Measurements from ENCODE around the gene TMEM175. TPM values are rescaled to one million over a fixed set of nuclear protein-coding genes. Genes with fewer than 3 reads are reported as not detected.
"Not testable (repeated sequence)": the region's sequence is repeated elsewhere in the genome, so short reads cannot be mapped to it uniquely, and the experiment has no call there.

Gene TMEM175
- total RNA-seq, 1 experiment from 2014 or later = 22.3 TPM

DNA sequence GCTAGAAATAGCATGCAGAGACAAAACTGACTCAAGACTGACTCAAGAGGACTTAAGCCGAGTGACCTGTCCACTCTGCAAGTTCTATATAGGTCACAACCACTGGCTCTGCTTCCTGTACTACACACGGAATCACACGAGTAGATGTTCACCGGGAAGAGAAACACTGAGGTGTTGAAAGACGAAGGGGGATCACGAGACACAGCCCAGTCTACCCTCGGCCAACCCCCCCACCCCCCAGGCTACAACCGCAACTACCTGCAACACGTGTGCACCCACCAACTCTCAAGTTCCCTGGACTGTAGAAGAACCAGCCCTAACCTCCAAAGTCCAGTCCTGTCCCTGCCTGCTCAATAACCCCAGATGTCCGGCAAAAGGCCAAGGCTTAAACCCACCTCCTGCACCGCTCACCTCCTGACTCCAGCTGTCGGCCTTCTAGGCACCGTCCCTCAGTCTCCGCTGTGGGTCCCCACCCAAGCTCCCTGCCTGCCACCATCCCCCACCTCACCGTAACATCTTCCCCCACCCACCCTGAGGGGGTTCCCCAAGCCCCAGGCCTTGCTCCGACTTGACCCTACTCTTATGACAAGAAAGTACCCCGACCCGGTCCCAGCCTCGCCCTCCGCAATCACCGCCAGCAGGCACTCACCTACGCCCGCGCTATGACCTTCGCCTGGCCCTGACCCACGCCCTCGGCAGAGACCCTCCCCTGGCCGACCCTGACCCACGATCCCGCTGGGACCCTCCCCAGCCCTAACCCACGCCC is 883 bp upstream of the TMEM175 start:
- TF ChIP-seq, protein P1, sequence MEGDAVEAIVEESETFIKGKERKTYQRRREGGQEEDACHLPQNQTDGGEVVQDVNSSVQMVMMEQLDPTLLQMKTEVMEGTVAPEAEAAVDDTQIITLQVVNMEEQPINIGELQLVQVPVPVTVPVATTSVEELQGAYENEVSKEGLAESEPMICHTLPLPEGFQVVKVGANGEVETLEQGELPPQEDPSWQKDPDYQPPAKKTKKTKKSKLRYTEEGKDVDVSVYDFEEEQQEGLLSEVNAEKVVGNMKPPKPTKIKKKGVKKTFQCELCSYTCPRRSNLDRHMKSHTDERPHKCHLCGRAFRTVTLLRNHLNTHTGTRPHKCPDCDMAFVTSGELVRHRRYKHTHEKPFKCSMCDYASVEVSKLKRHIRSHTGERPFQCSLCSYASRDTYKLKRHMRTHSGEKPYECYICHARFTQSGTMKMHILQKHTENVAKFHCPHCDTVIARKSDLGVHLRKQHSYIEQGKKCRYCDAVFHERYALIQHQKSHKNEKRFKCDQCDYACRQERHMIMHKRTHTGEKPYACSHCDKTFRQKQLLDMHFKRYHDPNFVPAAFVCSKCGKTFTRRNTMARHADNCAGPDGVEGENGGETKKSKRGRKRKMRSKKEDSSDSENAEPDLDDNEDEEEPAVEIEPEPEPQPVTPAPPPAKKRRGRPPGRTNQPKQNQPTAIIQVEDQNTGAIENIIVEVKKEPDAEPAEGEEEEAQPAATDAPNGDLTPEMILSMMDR (IDR thresholded peaks at IDR 0.05; ENCODE audit: insufficient read depth in 1 of 2, low read depth in 1 of 2, low read length in 1 of 2, severe bottlenecking in 1 of 2, unreplicated experiment in 1 of 2) = no peak
- Histone ChIP-seq H3K27me3 (replicated peaks; ENCODE audit: control insufficient read depth, insufficient read depth, low read length) (no peaks in the 10 kb centered on the region), H3K4me3 (ENCODE audit: low read depth, low read length) (peak overlapping the region; percentile 82), H3K4me1 (peaks cover 11% of the 10 kb centered on the region), H3K36me3 (ENCODE audit: control insufficient read depth, insufficient read depth, low read length) (no peaks in the 10 kb centered on the region), H3K9me3 (no peaks in the 10 kb centered on the region)
- no TSS peak for BruUV-seq (replicated peaks)
- intact Hi-C loops (cut with micrococcal nuclease; ENCODE audit: unreplicated experiment) = loop anchor here (5.0 kb wide), 2 partner anchors 41 to 61 kb away; partner anchors contain the start of genes DGKQ and SLC26A1
- Mint-ChIP-seq H3K27ac (ENCODE audit: unreplicated experiment) (peak overlapping the region; percentile 92), H3K4me1 (ENCODE audit: low read depth, unreplicated experiment) (peaks cover 11% of the 10 kb centered on the region), H3K9me3 (ENCODE audit: unreplicated experiment) (no peaks in the 10 kb centered on the region), H3K36me3 (ENCODE audit: insufficient read depth, unreplicated experiment) (peaks cover 21% of the 10 kb centered on the region), H3K4me3 (ENCODE audit: unreplicated experiment) (peak overlapping the region; percentile 86), H3K27me3 (ENCODE audit: insufficient read depth, unreplicated experiment) (no peaks in the 10 kb centered on the region)
- CTCF ChIA-PET = interaction anchor here (1.2 kb wide), 1 partner anchor 56 kb away, joined by 11 read pairs; the partner anchor contains the start of gene IDUA
- peak in 1 of 2 experiments; percentile 13 for DNase-seq
- POLR2A ChIA-PET = interaction anchor here (1.1 to 1.4 kb wide), 4 partner anchors 17 to 62 kb away, joined by 3 to 10 read pairs (median 4); partner anchors contain the start of genes IDUA and SLC26A1

DNA sequence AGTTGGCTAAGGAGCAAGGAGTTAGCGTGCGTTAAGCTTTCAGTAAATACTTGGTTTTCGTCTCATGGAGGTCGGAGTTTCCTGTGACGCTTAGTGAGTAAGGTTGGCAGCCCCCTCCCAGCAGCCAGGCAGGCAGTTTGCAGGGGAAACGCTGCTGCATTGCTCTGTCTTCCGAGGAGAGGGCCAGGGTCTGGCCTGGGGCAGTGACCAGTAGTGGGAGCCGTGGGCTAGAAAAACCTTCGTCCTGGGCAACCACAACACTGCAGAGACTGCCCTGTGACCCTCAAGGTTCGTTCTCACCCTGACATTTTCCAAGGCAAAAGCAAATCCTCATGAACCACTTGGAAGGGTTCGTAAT is 432 bp downstream of the TMEM175 start:
- DNase-seq = peak in 1 of 2 experiments; percentile 55
- CTCF ChIA-PET = interaction anchor here (0.7 to 1.2 kb wide), 5 partner anchors 54 to 761 kb away, joined by 3 to 11 read pairs (median 3); partner anchors contain the start of genes FGFRL1 and IDUA
- H3K4me3 Mint-ChIP-seq (ENCODE audit: unreplicated experiment) = peak overlapping the region; percentile 86
- H3K9me3 Mint-ChIP-seq (ENCODE audit: unreplicated experiment) = no peaks in the 10 kb centered on the region
- no peaks in the 10 kb centered on the region for H3K27me3 Mint-ChIP-seq (ENCODE audit: insufficient read depth, unreplicated experiment)
- Histone ChIP-seq H3K9me3 (no peaks in the 10 kb centered on the region), H3K4me1 (peaks cover 11% of the 10 kb centered on the region), H3K36me3 (ENCODE audit: control insufficient read depth, insufficient read depth, low read length) (no peaks in the 10 kb centered on the region), H3K4me3 (ENCODE audit: low read depth, low read length) (peak overlapping the region; percentile 60), H3K27me3 (replicated peaks; ENCODE audit: control insufficient read depth, insufficient read depth, low read length) (no peaks in the 10 kb centered on the region)
- BruUV-seq (replicated peaks) = TSS peak; percentile 75
- peaks cover 10% of the 10 kb centered on the region for H3K4me1 Mint-ChIP-seq (ENCODE audit: low read depth, unreplicated experiment)
- intact Hi-C loops (cut with micrococcal nuclease; ENCODE audit: unreplicated experiment) = loop anchor here (5.0 kb wide), 2 partner anchors 40 to 60 kb away; partner anchors contain the start of genes DGKQ and SLC26A1
- POLR2A ChIA-PET = interaction anchor here (0.6 to 1.4 kb wide), 5 partner anchors 16 to 936 kb away, joined by 3 to 10 read pairs (median 5); partner anchors contain the start of gene IDUA
- peaks cover 21% of the 10 kb centered on the region for H3K36me3 Mint-ChIP-seq (ENCODE audit: insufficient read depth, unreplicated experiment)
- TF ChIP-seq, protein P1 (IDR thresholded peaks at IDR 0.05; ENCODE audit: insufficient read depth in 1 of 2, low read depth in 1 of 2, low read length in 1 of 2, severe bottlenecking in 1 of 2, unreplicated experiment in 1 of 2) = peak in 1 of 2 experiments; percentile 52
- peak overlapping the region; percentile 92 for H3K27ac Mint-ChIP-seq (ENCODE audit: unreplicated experiment)

DNA sequence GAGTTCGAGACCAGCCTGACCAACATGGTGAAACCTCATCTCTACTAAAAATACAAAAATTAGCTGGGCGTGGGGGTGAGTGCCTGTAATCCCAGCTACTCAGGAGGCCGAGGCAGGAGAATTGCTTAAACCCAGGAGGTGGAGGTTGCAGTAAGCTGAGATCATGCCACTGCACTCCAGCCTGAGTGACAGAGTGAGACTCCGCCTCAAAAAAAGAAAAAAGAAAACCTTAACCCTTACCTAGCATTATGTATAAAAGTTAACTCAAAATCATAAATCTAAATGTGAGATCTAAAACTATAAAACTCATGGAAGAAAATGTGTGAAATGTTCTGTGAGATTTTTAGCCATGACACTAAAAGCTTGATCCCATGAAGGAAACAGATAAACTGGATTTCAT is 7.2 kb downstream of the TMEM175 start:
- H3K27ac Mint-ChIP-seq (ENCODE audit: unreplicated experiment); DNase-seq; POLR2A ChIA-PET; H3K27me3 Mint-ChIP-seq (ENCODE audit: insufficient read depth, unreplicated experiment); H3K4me3 ChIP-seq (ENCODE audit: low read depth, low read length); H3K36me3 ChIP-seq (ENCODE audit: control insufficient read depth, insufficient read depth, low read length); H3K9me3 ChIP-seq; H3K4me1 Mint-ChIP-seq (ENCODE audit: low read depth, unreplicated experiment); BruUV-seq (replicated peaks); H3K36me3 Mint-ChIP-seq (ENCODE audit: insufficient read depth, unreplicated experiment); H3K27me3 ChIP-seq (replicated peaks; ENCODE audit: control insufficient read depth, insufficient read depth, low read length); H3K4me1 ChIP-seq; intact Hi-C loops (cut with micrococcal nuclease; ENCODE audit: unreplicated experiment); H3K4me3 Mint-ChIP-seq (ENCODE audit: unreplicated experiment); CTCF ChIA-PET; H3K9me3 Mint-ChIP-seq (ENCODE audit: unreplicated experiment): not testable (repeated sequence)
